H9 (cell line): ENCODE measurements around the gene OR6K2. TPM values are rescaled to one million over a fixed set of nuclear protein-coding genes. Genes with fewer than 3 reads are reported as not detected.

Experiments
- DNase-seq: peaks from one replicate; pipeline ENCODE4 v3.0.0-alpha.2; 2017
- H2AFZ ChIP-seq: one replicate; pipeline ENCODE4 v1.6.1; 2013; ENCODE audit warnings: mild to moderate bottlenecking, low read length, control low read depth, moderate library complexity
- H2AK5ac ChIP-seq: 2 replicates; pipeline ENCODE4 v1.6.1; 2013; ENCODE audit warnings: low read length, control low read depth, mixed read lengths; ENCODE audit not compliant: insufficient read length
- H2BK120ac ChIP-seq: one replicate; pipeline ENCODE4 v1.6.1; 2013; ENCODE audit warnings: low read depth, mild to moderate bottlenecking, low read length, control low read depth, inconsistent platforms; ENCODE audit not compliant: poor library complexity, severe bottlenecking
- H2BK12ac ChIP-seq: 2 replicates; pipeline ENCODE4 v1.6.1; 2013; ENCODE audit warnings: low read length, control low read depth, mixed read lengths, low read depth; ENCODE audit not compliant: insufficient read length
- H2BK15ac ChIP-seq: 2 replicates; pipeline ENCODE4 v1.6.1; 2013; ENCODE audit warnings: low read depth, low read length, control low read depth
- H2BK20ac ChIP-seq: one replicate; pipeline ENCODE4 v1.6.1; 2013; ENCODE audit warnings: low read depth, mild to moderate bottlenecking, low read length, control low read depth, inconsistent platforms; ENCODE audit not compliant: poor library complexity, severe bottlenecking
- H2BK5ac ChIP-seq: 2 replicates; pipeline ENCODE4 v1.6.1; 2013; ENCODE audit warnings: low read length, control low read depth, mixed read lengths; ENCODE audit not compliant: insufficient read length
- H3K14ac ChIP-seq: 2 replicates; pipeline ENCODE4 v1.6.1; 2013; ENCODE audit warnings: low read length, control low read depth; ENCODE audit not compliant: insufficient read depth
- H3K18ac ChIP-seq: 2 replicates; pipeline ENCODE4 v1.6.1; 2013; ENCODE audit warnings: low read depth, mild to moderate bottlenecking, mixed read lengths, low read length, control low read depth; ENCODE audit not compliant: insufficient read length
- H3K23ac ChIP-seq: 2 replicates; pipeline ENCODE4 v1.6.1; 2013; ENCODE audit warnings: low read length, control low read depth, mixed read lengths, low read depth; ENCODE audit not compliant: insufficient read length
- H3K23me2 ChIP-seq: 2 replicates; pipeline ENCODE4 v1.6.1; 2013; ENCODE audit warnings: low read depth, mild to moderate bottlenecking, mixed read lengths, low read length, control low read depth; ENCODE audit not compliant: insufficient read length, poor library complexity, severe bottlenecking
- H3K27ac ChIP-seq: 2 replicates; pipeline ENCODE4 v1.5.1; 2013; ENCODE audit warnings: low read length, control low read depth, mixed read lengths, low read depth; ENCODE audit not compliant: insufficient read length
- H3K27me3 ChIP-seq: 2 replicates; pipeline ENCODE4 v1.6.1; 2013; ENCODE audit warnings: low read length, control low read depth, inconsistent platforms; ENCODE audit not compliant: insufficient read depth
- H3K4ac ChIP-seq: 2 replicates; pipeline ENCODE4 v1.6.1; 2013; ENCODE audit warnings: low read depth, mild to moderate bottlenecking, control low read depth, inconsistent platforms, low read length, moderate library complexity
- H3K4me1 ChIP-seq: 2 replicates; pipeline ENCODE4 v1.6.1; 2013; ENCODE audit warnings: low read length, control low read depth, inconsistent platforms; ENCODE audit not compliant: insufficient read depth
- H3K4me2 ChIP-seq: 2 replicates; pipeline ENCODE4 v1.6.1; 2013; ENCODE audit warnings: low read length, control low read depth, mixed read lengths; ENCODE audit not compliant: insufficient read length, insufficient read depth
- H3K56ac ChIP-seq: 2 replicates; pipeline ENCODE4 v1.6.1; 2013; ENCODE audit warnings: low read depth, mild to moderate bottlenecking, mixed read lengths, low read length, control low read depth; ENCODE audit not compliant: insufficient read length
- H3K79me1 ChIP-seq: 2 replicates; pipeline ENCODE4 v1.6.1; 2013; ENCODE audit warnings: low read depth, mild to moderate bottlenecking, moderate library complexity, low read length, control low read depth, inconsistent platforms; ENCODE audit not compliant: insufficient read depth, poor library complexity, severe bottlenecking
- H3K79me2 ChIP-seq: 2 replicates; pipeline ENCODE4 v1.6.1; 2013; ENCODE audit warnings: low read length, control low read depth, inconsistent platforms; ENCODE audit not compliant: insufficient read depth
- H3K9ac ChIP-seq: 2 replicates; pipeline ENCODE4 v1.6.1; 2013; ENCODE audit warnings: low read length, control low read depth, mixed read lengths; ENCODE audit not compliant: insufficient read length; ENCODE audit errors: extremely low read depth
- H3K9me3 ChIP-seq: one replicate; pipeline ENCODE4 v1.6.1; 2013; ENCODE audit warnings: low read depth, low read length, inconsistent platforms; ENCODE audit not compliant: control insufficient read depth
- H3T11ph ChIP-seq: one replicate; pipeline ENCODE4 v1.6.1; 2013; ENCODE audit warnings: mild to moderate bottlenecking, low read length, control low read depth, inconsistent platforms
- H4K20me1 ChIP-seq: one replicate; pipeline ENCODE4 v1.6.1; 2013; ENCODE audit not compliant: control insufficient read depth, insufficient read length, insufficient read depth
- H4K5ac ChIP-seq: 2 replicates; pipeline ENCODE4 v1.6.1; 2013; ENCODE audit warnings: low read depth, mild to moderate bottlenecking, mixed read lengths, low read length, control low read depth; ENCODE audit not compliant: insufficient read length
- H4K8ac ChIP-seq: replicated peaks from 2 replicates; pipeline ENCODE4 v1.6.1; 2013; ENCODE audit warnings: low read length, control low read depth, mixed read lengths, low read depth; ENCODE audit not compliant: insufficient read length
- H4K91ac ChIP-seq: 2 replicates; pipeline ENCODE4 v1.6.1; 2013; ENCODE audit warnings: low read depth, mild to moderate bottlenecking, moderate library complexity, mixed read lengths, low read length, control low read depth; ENCODE audit not compliant: insufficient read length
- H3K27ac Mint-ChIP-seq, 3 experiments: 2 replicates in 2 of 3; 3 replicates in 1 of 3; pipeline ENCODE4 v1.8.0; 2020 to 2021; ENCODE audit warnings: mixed read lengths in 3 of 3, mild to moderate bottlenecking in 1 of 3, moderate library complexity in 1 of 3
- H3K27me3 Mint-ChIP-seq: 2 replicates; pipeline ENCODE4 v1.8.0; 2021; ENCODE audit warnings: low read depth, mild to moderate bottlenecking, moderate library complexity, mixed read lengths
- H3K36me3 Mint-ChIP-seq, 3 experiments: 2 replicates in 2 of 3; 3 replicates in 1 of 3; pipeline ENCODE4 v1.8.0; 2020 to 2021; ENCODE audit warnings: low read depth in 3 of 3, mixed read lengths in 3 of 3; ENCODE audit not compliant: insufficient read depth in 1 of 3
- H3K4me1 Mint-ChIP-seq, 2 experiments: 2 replicates each; pipeline ENCODE4 v1.8.0; 2020; ENCODE audit warnings: mixed read lengths in 2 of 2
- H3K4me3 Mint-ChIP-seq, 2 experiments: 2 replicates in 1 of 2; 3 replicates in 1 of 2; pipeline ENCODE4 v1.8.0; 2020 to 2021; ENCODE audit warnings: mild to moderate bottlenecking in 2 of 2, mixed read lengths in 2 of 2, moderate library complexity in 1 of 2
- H3K9me3 Mint-ChIP-seq, 2 experiments: 2 replicates in 1 of 2; 3 replicates in 1 of 2; pipeline ENCODE4 v1.8.0; 2020; ENCODE audit warnings: mild to moderate bottlenecking in 2 of 2, mixed read lengths in 2 of 2, moderate library complexity in 1 of 2
- total RNA-seq: library from RNA; stranded (reverse); gene quantifications from 2 replicates; pipeline ENCODE4 v1.2.1, GENCODE V29; 2021
- TF ChIP-seq, protein P1 (sequence below): fragments of 200-600 bp; sonication (generic); conservative IDR thresholded peaks from 3 replicates; pipeline ENCODE4 v1.8.0; 2021; ENCODE audit warnings: antibody characterized with exemption, mild to moderate bottlenecking

Gene OR6K2
- total RNA-seq, 1 experiment from 2014 or later: not detected

DNA sequence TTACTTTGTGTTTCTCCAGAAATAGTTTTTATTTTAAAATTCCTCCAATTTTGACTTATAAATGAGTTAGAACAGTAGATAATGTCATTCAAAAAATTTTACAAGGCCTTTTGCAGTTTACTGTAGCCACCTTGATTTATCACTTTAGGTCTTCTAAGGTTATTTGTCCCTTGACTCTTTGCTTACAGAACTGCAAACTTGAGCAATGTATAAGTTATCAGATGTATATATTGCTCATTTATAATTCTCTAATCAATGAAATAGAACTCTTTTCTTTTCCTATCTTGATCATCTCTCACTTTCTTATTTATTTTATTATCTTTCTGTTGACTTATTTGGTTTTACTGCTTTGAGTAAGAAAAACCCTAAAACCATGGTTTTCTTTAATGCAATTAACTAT is 8.1 kb downstream of the OR6K2 start:
- no peaks in the 10 kb centered on the region for H3K27me3 ChIP-seq
- H2BK5ac ChIP-seq: no peak overlapping the region
- H2AK5ac ChIP-seq: no peak overlapping the region
- Mint-ChIP-seq H3K4me3 (no peak overlapping the region), H3K4me1 (no peaks in the 10 kb centered on the region), H3K27me3 (peaks cover 1% of the 10 kb centered on the region), H3K27ac (no peak overlapping the region), H3K36me3 (no peaks in the 10 kb centered on the region), H3K9me3 (no peaks in the 10 kb centered on the region; a peak in 1 of 5 replicates)
- H4K20me1 ChIP-seq: no peaks in the 10 kb centered on the region
- H2AFZ ChIP-seq: no peak overlapping the region
- H3K4me1 ChIP-seq: no peaks in the 10 kb centered on the region
- H4K91ac ChIP-seq: no peak overlapping the region
- H3K9ac ChIP-seq: no peak overlapping the region
- TF ChIP-seq, protein P1, sequence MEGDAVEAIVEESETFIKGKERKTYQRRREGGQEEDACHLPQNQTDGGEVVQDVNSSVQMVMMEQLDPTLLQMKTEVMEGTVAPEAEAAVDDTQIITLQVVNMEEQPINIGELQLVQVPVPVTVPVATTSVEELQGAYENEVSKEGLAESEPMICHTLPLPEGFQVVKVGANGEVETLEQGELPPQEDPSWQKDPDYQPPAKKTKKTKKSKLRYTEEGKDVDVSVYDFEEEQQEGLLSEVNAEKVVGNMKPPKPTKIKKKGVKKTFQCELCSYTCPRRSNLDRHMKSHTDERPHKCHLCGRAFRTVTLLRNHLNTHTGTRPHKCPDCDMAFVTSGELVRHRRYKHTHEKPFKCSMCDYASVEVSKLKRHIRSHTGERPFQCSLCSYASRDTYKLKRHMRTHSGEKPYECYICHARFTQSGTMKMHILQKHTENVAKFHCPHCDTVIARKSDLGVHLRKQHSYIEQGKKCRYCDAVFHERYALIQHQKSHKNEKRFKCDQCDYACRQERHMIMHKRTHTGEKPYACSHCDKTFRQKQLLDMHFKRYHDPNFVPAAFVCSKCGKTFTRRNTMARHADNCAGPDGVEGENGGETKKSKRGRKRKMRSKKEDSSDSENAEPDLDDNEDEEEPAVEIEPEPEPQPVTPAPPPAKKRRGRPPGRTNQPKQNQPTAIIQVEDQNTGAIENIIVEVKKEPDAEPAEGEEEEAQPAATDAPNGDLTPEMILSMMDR: no peak
- H3K27ac ChIP-seq: no peak overlapping the region
- H3K23me2 ChIP-seq: no peaks in the 10 kb centered on the region
- H3K79me1 ChIP-seq: no peaks in the 10 kb centered on the region
- no peak overlapping the region for H3T11ph ChIP-seq
- no peak overlapping the region for H3K4me2 ChIP-seq
- no peak overlapping the region for H2BK12ac ChIP-seq
- no peak overlapping the region for H3K18ac ChIP-seq
- no peak overlapping the region for H3K4ac ChIP-seq
- no peaks in the 10 kb centered on the region for H3K9me3 ChIP-seq
- no peak overlapping the region for H2BK20ac ChIP-seq
- no peak overlapping the region for H3K23ac ChIP-seq
- no peak for DNase-seq
- no peaks in the 10 kb centered on the region for H3K79me2 ChIP-seq
- no peak overlapping the region for H4K5ac ChIP-seq
- H2BK15ac ChIP-seq: no peak overlapping the region
- H4K8ac ChIP-seq: no peak overlapping the region
- no peak overlapping the region for H3K56ac ChIP-seq
- no peak overlapping the region for H2BK120ac ChIP-seq
- no peak overlapping the region for H3K14ac ChIP-seq
